Gastrocnemius medialis (tissue), 4 donors: ENCODE data around the gene KRT23.

ENCODE experiments used
- POLR2A ChIP-seq, 2 donors: fragments of 450-650 bp; IDR thresholded peaks; one replicate each; pipeline ENCODE4 v1.6.1; 2017; ENCODE audit warnings: antibody characterized with exemption in 2 of 2, mild to moderate bottlenecking in 2 of 2, moderate library complexity in 2 of 2
- TF ChIP-seq, protein P1 (sequence below), 5 experiments: fragments of 450-650 bp in 3 of 5; fragments of 200-600 bp in 2 of 5; sonication (generic) in 2 of 5; IDR thresholded peaks in 4 of 5; conservative IDR thresholded peaks in 1 of 5; 1 replicate in 4 of 5; 2 replicates in 1 of 5; pipeline ENCODE4 v1.5.1; 2016 to 2019; ENCODE audit warnings: antibody characterized with exemption in 5 of 5, mild to moderate bottlenecking in 3 of 5, moderate library complexity in 3 of 5

GRCh38 chr17:40966848-40967247 is 29.4 kb upstream of the KRT23 start, which contains the start of gene KRT39:
- no peak for TF ChIP-seq POLR2A (IDR thresholded peaks at IDR 0.05)
- TF ChIP-seq, protein P1, sequence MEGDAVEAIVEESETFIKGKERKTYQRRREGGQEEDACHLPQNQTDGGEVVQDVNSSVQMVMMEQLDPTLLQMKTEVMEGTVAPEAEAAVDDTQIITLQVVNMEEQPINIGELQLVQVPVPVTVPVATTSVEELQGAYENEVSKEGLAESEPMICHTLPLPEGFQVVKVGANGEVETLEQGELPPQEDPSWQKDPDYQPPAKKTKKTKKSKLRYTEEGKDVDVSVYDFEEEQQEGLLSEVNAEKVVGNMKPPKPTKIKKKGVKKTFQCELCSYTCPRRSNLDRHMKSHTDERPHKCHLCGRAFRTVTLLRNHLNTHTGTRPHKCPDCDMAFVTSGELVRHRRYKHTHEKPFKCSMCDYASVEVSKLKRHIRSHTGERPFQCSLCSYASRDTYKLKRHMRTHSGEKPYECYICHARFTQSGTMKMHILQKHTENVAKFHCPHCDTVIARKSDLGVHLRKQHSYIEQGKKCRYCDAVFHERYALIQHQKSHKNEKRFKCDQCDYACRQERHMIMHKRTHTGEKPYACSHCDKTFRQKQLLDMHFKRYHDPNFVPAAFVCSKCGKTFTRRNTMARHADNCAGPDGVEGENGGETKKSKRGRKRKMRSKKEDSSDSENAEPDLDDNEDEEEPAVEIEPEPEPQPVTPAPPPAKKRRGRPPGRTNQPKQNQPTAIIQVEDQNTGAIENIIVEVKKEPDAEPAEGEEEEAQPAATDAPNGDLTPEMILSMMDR (IDR thresholded peaks at IDR 0.05 in 4 of 5, conservative IDR thresholded peaks at IDR 0.05 in 1 of 5): no peak
